Measurements from ENCODE around the gene C12orf76. TPM values are rescaled to one million over a fixed set of nuclear protein-coding genes. Genes with fewer than 3 reads are reported as not detected.

C12orf76 gene
- total and polyA plus RNA-seq, 2 of the 13 experiments (the other 11 are each of a cell fraction or from before 2014, with no cell fraction given), result 15.8 to 38.4 TPM

- TF ChIP-seq DRAP1 (CRISPR knock-in tag; IDR thresholded peaks at IDR 0.05) (peak; percentile 26; the same call in 1 of the 2 replicates), SIN3B (IDR thresholded peaks at IDR 0.05; ENCODE audit: low read length) (no peak), KDM1A (CRISPR knock-in tag; IDR thresholded peaks at IDR 0.05) (0 out of 2 replicates have a peak, but pooled peaks have one; percentile 58), IRF2 (CRISPR knock-in tag; IDR thresholded peaks at IDR 0.05) (no peak), NAIF1 (CRISPR knock-in tag; IDR thresholded peaks at IDR 0.05; ENCODE audit: borderline replicate concordance) (no peak; the same call in 1 of the 2 replicates), ELF3 (CRISPR knock-in tag; IDR thresholded peaks at IDR 0.05) (peak; percentile 46; the same call in 1 of the 2 replicates), KMT2A (CRISPR knock-in tag; IDR thresholded peaks at IDR 0.05) (no peak), MXI1 (IDR thresholded peaks at IDR 0.05; ENCODE audit: borderline replicate concordance, low read depth, low read length) (peak; percentile 69; the same call in 1 of the 3 replicates), UBTF (CRISPR knock-in tag; IDR thresholded peaks at IDR 0.05) (no peak), MAFF (IDR thresholded peaks at IDR 0.05; ENCODE audit: low read depth, low read length) (no peak), PCBP1 (IDR thresholded peaks at IDR 0.05; ENCODE audit: borderline replicate concordance, low read depth, low read length) (no peak), THAP7 (CRISPR knock-in tag; IDR thresholded peaks at IDR 0.05) (no peak), ELF1 (CRISPR knock-in tag; IDR thresholded peaks at IDR 0.05) (no peak), GLI4 (CRISPR knock-in tag; IDR thresholded peaks at IDR 0.05; ENCODE audit: borderline replicate concordance) (no peak), KLF16 (CRISPR knock-in tag; IDR thresholded peaks at IDR 0.05) (no peak), GMEB2 (CRISPR knock-in tag; IDR thresholded peaks at IDR 0.05; ENCODE audit: low read depth) (no peak), TFDP1 (CRISPR knock-in tag; IDR thresholded peaks at IDR 0.05; ENCODE audit: borderline replicate concordance) (no peak), ZNF556 (CRISPR knock-in tag; IDR thresholded peaks at IDR 0.05; ENCODE audit: borderline replicate concordance) (no peak), ZNF296 (CRISPR knock-in tag; conservative IDR thresholded peaks at IDR 0.05) (no peak), ZNF101 (CRISPR knock-in tag; IDR thresholded peaks at IDR 0.05; ENCODE audit: borderline replicate concordance, low read depth) (no peak), ZNF251 (CRISPR knock-in tag; IDR thresholded peaks at IDR 0.05) (no peak), ZNF776 (CRISPR knock-in tag; IDR thresholded peaks at IDR 0.05) (no peak), ZFP36 (IDR thresholded peaks at IDR 0.05; ENCODE audit: borderline replicate concordance, low read depth, low read length, partially characterized antibody) (no peak), DR1 (CRISPR knock-in tag; IDR thresholded peaks at IDR 0.05) (no peak)
These were observed 12.7 kb downstream of the C12orf76 start (continued) for GRCh38 chr12:110035534-110036104.

Measured in HepG2 (cell line).